Effector memory CD4-positive, alpha-beta T cell (primary cell): Measurements from ENCODE around the gene GNA15.

Experiments
- DNase-seq, 3 donors: peaks; one replicate each; pipeline ENCODE4 v3.0.0-alpha.2; 2020
- H3K27ac ChIP-seq: 2 replicates; pipeline ENCODE4 v1.7.0; 2013; ENCODE audit warnings: mild to moderate bottlenecking, low read length, moderate library complexity; ENCODE audit not compliant: insufficient read depth, poor library complexity, severe bottlenecking
- H3K27me3 ChIP-seq: replicated peaks from 2 replicates; pipeline ENCODE4 v1.7.0; 2013; ENCODE audit warnings: mild to moderate bottlenecking, low read length; ENCODE audit not compliant: insufficient read depth, control insufficient read depth, poor library complexity, severe bottlenecking
- H3K36me3 ChIP-seq: 2 replicates; pipeline ENCODE4 v1.7.0; 2013; ENCODE audit warnings: mild to moderate bottlenecking, low read length, moderate library complexity; ENCODE audit not compliant: control insufficient read depth, insufficient read depth
- H3K4me1 ChIP-seq: 2 replicates; pipeline ENCODE4 v1.7.0; 2013; ENCODE audit warnings: low read length, mild to moderate bottlenecking; ENCODE audit not compliant: control insufficient read depth, insufficient read depth, poor library complexity, severe bottlenecking
- H3K4me3 ChIP-seq: 2 replicates; pipeline ENCODE4 v1.7.0; 2013; ENCODE audit warnings: low read length, low read depth, mild to moderate bottlenecking; ENCODE audit not compliant: insufficient read depth, poor library complexity, severe bottlenecking
- H3K9me3 ChIP-seq: 2 replicates; pipeline ENCODE4 v1.7.0; 2013; ENCODE audit warnings: mild to moderate bottlenecking, low read length, moderate library complexity; ENCODE audit not compliant: control insufficient read depth

The GNA15 gene

DNA sequence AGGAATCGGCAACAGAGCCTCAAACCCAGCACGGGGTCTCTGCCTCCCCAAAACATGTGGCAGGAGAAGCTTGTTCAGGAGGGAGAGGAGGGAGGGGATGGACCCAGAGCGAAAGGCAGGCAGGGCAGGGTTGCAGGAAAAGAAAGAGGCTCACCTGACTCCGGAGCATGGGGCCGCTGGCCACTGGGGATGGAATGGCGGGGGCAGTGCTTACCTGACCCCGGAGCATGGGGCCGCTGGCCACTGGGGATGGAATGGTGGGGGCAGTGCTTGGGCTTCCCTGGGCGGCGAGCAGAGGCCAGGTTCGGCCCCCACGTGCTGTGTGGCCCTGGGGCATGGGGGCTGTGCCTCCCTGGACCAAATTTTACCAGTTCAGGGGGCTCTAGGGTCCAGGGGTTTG, 75.4 kb downstream of the GNA15 start:
- Histone ChIP-seq H3K4me1 (no peaks in the 10 kb centered on the region), H3K36me3 (peaks cover 18% of the 10 kb centered on the region), H3K27me3 (no peaks in the 10 kb centered on the region), H3K4me3 (no peak overlapping the region), H3K27ac (no peak overlapping the region), H3K9me3 (no peaks in the 10 kb centered on the region)
- DNase-seq, result no peak

DNA sequence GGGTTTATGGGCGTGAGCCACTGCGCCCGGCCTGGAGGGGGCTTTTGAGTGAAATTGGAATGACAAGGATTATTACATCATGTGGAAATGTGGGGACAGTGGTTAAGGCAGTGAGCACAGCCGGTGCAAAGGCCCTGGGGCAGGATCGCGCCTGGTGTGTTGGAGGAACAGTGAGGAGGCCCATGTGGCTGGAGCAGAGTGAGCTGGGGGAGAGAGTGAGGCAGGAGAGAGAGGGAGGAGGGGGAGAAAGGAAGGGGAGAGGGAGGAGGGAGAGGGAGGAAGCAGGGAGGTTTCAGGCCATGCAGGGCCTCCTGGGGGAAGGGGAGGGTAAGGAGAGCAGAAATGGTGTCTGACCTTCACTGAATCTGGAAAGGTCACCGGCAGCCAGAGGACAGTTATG, 77.3 kb downstream of the GNA15 start:
- H3K4me3 ChIP-seq, result no peak overlapping the region
- no peaks in the 10 kb centered on the region for H3K9me3 ChIP-seq
- no peak for DNase-seq
- no peak overlapping the region for H3K27ac ChIP-seq
- no peaks in the 10 kb centered on the region for H3K27me3 ChIP-seq
- H3K36me3 ChIP-seq, result peaks cover under 1% of the 10 kb centered on the region
- no peaks in the 10 kb centered on the region for H3K4me1 ChIP-seq
